RWPE1 (cell line): ENCODE data around the gene PCDHGB5.
"Not testable (repeated sequence)": the region's sequence is repeated elsewhere in the genome, so short reads cannot be mapped to it uniquely, and the experiment has no call there.

Experiments used
- CTCF ChIA-PET: fragments of 350-600 bp; sonication (Branson Sonifier 250); formaldehyde crosslinking; extraction: SDS; loops from one replicate; lab custom pipeline; 2021; lab: Yijun Ruan, JAX
- POLR2A ChIA-PET: fragments of 400-600 bp; formaldehyde crosslinking; extraction: SDS; loops from one replicate; lab custom pipeline; 2020; ENCODE audit warnings: antibody characterized with exemption; ENCODE audit not compliant: low non-redundant PET; lab: Yijun Ruan, JAX
- DNase-seq: peaks from one replicate; pipeline ENCODE4 v3.0.0; 2012; ENCODE audit warnings: low spot score
- H3K27ac ChIP-seq: fragments of 450-650 bp; 2 replicates; pipeline ENCODE4 v1.5.1; 2017
- TF ChIP-seq, protein P1 (sequence below): fragments of 450-650 bp; conservative IDR thresholded peaks from 2 replicates; pipeline ENCODE4 v1.5.1; 2017; ENCODE audit warnings: low read depth, mild to moderate bottlenecking

PCDHGB5 gene

DNA sequence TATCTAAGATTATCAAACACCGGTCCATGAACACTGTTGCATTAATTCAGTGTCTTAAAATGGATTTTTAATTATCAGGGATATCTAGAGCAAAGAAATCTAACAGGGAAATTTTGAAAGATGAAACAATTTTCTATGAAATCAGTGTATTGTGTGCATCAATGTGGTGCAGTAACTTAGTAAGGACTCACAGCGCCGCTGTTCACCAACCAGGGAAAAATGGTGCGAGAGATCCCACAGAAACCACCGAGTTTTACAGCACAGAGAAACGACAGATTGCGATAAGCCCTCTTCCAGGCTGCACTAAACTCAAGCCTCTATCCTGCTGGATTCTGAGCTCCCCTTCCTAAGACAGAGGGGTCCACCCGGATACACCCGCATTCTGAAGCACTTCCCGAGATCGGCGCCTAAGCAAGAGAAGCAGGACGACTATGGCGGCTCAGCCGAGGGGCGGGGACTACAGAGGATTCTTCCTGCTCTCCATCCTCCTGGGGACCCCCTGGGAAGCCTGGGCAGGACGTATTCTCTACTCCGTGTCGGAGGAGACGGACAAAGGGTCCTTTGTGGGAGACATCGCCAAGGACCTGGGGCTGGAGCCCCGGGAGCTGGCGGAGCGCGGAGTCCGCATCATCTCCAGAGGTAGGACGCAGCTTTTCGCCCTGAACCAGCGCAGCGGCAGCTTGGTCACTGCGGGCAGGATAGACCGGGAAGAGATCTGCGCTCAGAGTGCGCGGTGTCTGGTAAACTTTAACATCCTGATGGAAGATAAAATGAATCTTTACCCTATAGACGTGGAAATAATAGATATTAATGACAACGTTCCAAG, 15.1 kb upstream of the PCDHGB5 start, which contains the start of gene PCDHGA7:
PCDHGA7 (plus strand) TSS at position 274 of the 826 bp plus-strand sequence; CDS start at position 432, 158 bp downstream.
- CTCF ChIA-PET = interaction anchor here (0.5 to 1.3 kb wide), 5 partner anchors 14 to 185 kb away, joined by 3 to 6 read pairs (median 3); partner anchors contain the start of genes PCDHGA10 and PCDHGB1
- no peak within 1 kb of the TSS for H3K27ac ChIP-seq
- TF ChIP-seq, protein P1, sequence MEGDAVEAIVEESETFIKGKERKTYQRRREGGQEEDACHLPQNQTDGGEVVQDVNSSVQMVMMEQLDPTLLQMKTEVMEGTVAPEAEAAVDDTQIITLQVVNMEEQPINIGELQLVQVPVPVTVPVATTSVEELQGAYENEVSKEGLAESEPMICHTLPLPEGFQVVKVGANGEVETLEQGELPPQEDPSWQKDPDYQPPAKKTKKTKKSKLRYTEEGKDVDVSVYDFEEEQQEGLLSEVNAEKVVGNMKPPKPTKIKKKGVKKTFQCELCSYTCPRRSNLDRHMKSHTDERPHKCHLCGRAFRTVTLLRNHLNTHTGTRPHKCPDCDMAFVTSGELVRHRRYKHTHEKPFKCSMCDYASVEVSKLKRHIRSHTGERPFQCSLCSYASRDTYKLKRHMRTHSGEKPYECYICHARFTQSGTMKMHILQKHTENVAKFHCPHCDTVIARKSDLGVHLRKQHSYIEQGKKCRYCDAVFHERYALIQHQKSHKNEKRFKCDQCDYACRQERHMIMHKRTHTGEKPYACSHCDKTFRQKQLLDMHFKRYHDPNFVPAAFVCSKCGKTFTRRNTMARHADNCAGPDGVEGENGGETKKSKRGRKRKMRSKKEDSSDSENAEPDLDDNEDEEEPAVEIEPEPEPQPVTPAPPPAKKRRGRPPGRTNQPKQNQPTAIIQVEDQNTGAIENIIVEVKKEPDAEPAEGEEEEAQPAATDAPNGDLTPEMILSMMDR = peak; percentile 61
- POLR2A ChIA-PET = no interaction called here
- DNase-seq = peak; percentile 43

DNA sequence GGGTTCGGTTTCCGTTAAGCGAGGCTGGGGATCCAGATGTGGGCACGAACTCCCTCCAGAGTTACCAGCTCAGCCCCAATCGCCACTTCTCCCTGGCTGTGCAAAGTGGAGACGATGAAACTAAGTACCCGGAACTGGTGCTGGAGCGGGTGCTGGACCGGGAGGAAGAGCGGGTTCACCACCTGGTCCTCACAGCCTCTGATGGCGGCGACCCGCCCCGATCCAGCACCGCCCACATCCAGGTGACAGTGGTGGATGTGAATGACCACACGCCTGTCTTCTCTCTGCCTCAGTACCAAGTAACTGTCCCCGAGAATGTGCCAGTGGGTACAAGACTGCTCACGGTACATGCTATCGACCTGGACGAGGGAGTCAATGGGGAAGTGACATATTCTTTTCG, 14.4 kb upstream of the PCDHGB5 start:
- POLR2A ChIA-PET = interaction anchor here (0.5 kb wide), 1 partner anchor 154 kb away, joined by 4 read pairs; no protein-coding TSS in a partner anchor
- CTCF ChIA-PET = interaction anchor here (0.6 to 1.3 kb wide), 3 partner anchors 29 to 184 kb away, joined by 3 to 6 read pairs (median 3); partner anchors contain the start of genes PCDHGA10 and PCDHGB1
- H3K27ac ChIP-seq = no peak overlapping the region
- no peak for DNase-seq
- TF ChIP-seq, protein P1 = no peak

DNA sequence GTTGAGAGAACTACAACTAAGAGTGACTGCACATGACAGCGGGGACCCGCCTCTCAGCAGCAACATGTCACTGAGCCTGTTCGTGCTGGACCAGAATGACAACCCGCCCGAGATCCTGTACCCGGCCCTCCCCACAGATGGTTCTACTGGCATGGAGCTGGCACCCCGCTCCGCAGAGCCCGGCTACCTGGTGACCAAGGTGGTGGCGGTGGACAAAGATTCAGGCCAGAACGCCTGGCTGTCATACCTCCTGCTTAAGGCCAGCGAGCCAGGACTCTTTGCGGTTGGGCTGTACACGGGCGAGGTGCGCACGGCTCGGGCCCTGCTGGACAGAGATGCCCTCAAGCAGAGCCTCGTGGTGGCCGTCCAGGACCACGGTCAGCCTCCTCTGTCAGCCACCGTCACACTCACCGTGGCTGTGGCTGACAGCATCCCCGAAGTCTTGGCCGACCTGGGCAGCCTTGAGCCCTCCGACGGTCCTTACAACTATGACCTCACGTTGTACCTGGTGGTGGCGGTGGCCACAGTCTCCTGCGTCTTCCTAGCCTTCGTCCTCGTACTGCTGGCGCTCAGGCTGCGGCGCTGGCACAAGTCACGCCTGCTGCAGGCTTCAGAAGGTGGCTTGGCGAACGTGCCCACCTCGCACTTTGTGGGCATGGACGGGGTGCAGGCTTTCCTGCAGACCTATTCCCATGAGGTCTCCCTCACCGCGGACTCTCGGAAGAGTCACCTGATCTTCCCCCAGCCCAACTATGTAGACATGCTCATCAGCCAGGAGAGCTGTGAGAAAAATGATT, 13.1 kb upstream of the PCDHGB5 start:
- no peak overlapping the region for H3K27ac ChIP-seq
- DNase-seq = no peak
- CTCF ChIA-PET = interaction anchor here (0.6 kb wide), 1 partner anchor 176 kb away, joined by 5 read pairs; no protein-coding TSS in a partner anchor
- TF ChIP-seq, protein P1 = no peak
- POLR2A ChIA-PET = no interaction called here

DNA sequence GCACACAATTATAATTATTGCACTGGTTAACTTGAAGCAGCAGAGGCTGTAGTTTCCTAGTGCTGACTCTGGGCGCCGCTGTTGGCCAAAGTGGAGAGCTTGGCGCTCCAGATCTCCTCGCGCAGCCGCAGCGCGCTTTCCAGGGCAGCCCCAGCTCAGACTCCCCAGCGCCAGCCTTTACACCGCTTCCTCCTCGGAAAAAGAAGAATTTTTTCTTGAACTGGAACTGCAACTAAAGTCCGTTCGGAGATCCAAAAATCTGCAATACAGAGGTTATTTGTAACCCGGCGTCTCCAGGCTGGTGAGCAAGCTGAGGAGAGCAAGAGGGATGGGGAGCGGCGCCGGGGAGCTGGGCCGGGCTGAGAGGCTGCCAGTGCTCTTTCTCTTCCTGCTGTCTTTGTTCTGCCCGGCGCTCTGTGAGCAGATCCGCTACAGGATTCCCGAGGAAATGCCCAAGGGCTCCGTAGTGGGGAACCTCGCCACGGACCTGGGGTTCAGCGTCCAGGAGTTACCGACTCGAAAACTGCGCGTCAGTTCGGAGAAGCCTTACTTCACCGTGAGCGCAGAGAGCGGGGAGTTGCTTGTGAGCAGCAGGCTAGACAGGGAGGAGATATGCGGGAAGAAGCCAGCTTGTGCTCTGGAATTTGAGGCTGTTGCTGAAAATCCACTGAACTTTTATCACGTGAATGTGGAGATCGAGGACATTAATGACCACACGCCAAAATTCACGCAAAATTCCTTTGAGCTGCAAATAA, 10.0 kb upstream of the PCDHGB5 start, which contains the start of gene PCDHGB4:
PCDHGB4 (plus strand) TSS at position 142 of the 755 bp plus-strand sequence; CDS start at position 329, 187 bp downstream.
- CTCF ChIA-PET = interaction anchor here (0.6 to 2.0 kb wide), 6 partner anchors 10 to 1799 kb away, joined by 3 to 9 read pairs (median 4); partner anchors contain the start of gene PCDHGB5
- DNase-seq, H3K27ac ChIP-seq, POLR2A ChIA-PET: not testable (repeated sequence)
- TF ChIP-seq, protein P1 = peak; percentile 69

DNA sequence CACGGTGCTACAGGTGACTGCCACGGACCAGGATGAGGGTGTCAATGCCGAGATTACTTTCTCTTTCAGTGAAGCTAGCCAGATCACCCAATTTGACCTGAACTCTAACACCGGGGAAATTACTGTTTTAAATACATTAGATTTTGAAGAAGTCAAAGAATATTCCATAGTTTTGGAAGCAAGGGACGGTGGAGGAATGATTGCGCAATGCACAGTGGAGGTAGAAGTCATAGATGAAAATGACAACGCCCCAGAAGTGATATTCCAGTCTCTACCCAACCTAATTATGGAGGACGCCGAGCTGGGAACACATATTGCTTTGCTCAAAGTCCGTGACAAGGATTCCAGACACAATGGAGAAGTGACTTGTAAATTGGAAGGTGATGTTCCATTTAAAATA, 9.1 kb upstream of the PCDHGB5 start:
- TF ChIP-seq, protein P1 = no peak
- no peak for DNase-seq
- ChIA-PET CTCF (interaction anchor here (0.7 kb wide), 2 partner anchors 169 to 1439 kb away, joined by 3 to 4 read pairs; no protein-coding TSS in a partner anchor), POLR2A (no interaction called here)
- H3K27ac ChIP-seq = no peak overlapping the region
